AG04449 (cell line): Measurements from ENCODE around the gene INTS2.

Experiments
- CTCF ChIA-PET: fragments of 350-600 bp; formaldehyde crosslinking; extraction: SDS; loops from one replicate; lab custom pipeline; 2021; ENCODE audit warnings: antibody characterized with exemption; lab: Yijun Ruan, JAX
- POLR2A ChIA-PET: fragments of 400-600, 350-600 bp; formaldehyde crosslinking; extraction: SDS; loops from one replicate; lab custom pipeline; 2020; ENCODE audit warnings: antibody characterized with exemption, inconsistent platforms; lab: Yijun Ruan, JAX
- DNase-seq: peaks from one replicate; pipeline ENCODE4 v3.0.0-alpha.2; 2010; ENCODE audit warnings: low read depth, low spot score
- H3K4me3 ChIP-seq: 2 replicates; pipeline ENCODE4 v1.5.1; 2011; ENCODE audit warnings: low read depth, mild to moderate bottlenecking, control low read depth, low read length
- CTCF ChIP-seq: IDR thresholded peaks from one replicate; pipeline ENCODE4 v1.5.1; 2011; ENCODE audit warnings: mild to moderate bottlenecking, moderate library complexity, low read length, control low read depth, inconsistent platforms; ENCODE audit not compliant: insufficient read depth; ENCODE audit errors: missing control alignments

The INTS2 gene

GRCh38 chr17:61875285-61875684, 52.5 kb downstream of the INTS2 start:
- no peak for TF ChIP-seq CTCF
- CTCF ChIA-PET: interaction anchor here (1.7 kb wide), 1 partner anchor 9 kb away, joined by 3 read pairs; no protein-coding TSS in a partner anchor
- no peak for DNase-seq
- POLR2A ChIA-PET: no interaction called here
- no peak overlapping the region for H3K4me3 ChIP-seq

- TF ChIP-seq CTCF: no peak
- POLR2A ChIA-PET: no interaction called here
- CTCF ChIA-PET: interaction anchor here (1.6 to 1.7 kb wide), 2 partner anchors 11 to 38 kb away, joined by 3 to 5 read pairs; no protein-coding TSS in a partner anchor
- no peak overlapping the region for H3K4me3 ChIP-seq
- no peak for DNase-seq
Observed at GRCh38 chr17:61874075-61874474, 53.7 kb downstream of the INTS2 start.

- TF ChIP-seq CTCF: no peak
- CTCF ChIA-PET: interaction anchor here (1.8 kb wide), 1 partner anchor 9 kb away, joined by 8 read pairs; the partner anchor contains the start of gene BRIP1
- POLR2A ChIA-PET: no interaction called here
Observed at GRCh38 chr17:61872099-61872498, 55.7 kb downstream of the INTS2 start.

GRCh38 chr17:61869138-61869537, 58.6 kb downstream of the INTS2 start:
- no peak overlapping the region for H3K4me3 ChIP-seq
- no peak for TF ChIP-seq CTCF
- POLR2A ChIA-PET: no interaction called here
- CTCF ChIA-PET: no interaction called here
- no peak for DNase-seq

More at GRCh38 chr17:61872099-61872498, 55.7 kb downstream of the INTS2 start:
- no peak overlapping the region for H3K4me3 ChIP-seq
- no peak for DNase-seq

GRCh38 chr17:61868074-61868473, 59.7 kb downstream of the INTS2 start:
- POLR2A ChIA-PET: no interaction called here

GRCh38 chr17:61867033-61867432, 60.7 kb downstream of the INTS2 start:
- no peak for TF ChIP-seq CTCF
- DNase-seq: no peak
- POLR2A ChIA-PET: no interaction called here
- H3K4me3 ChIP-seq: no peak overlapping the region
- CTCF ChIA-PET: interaction anchor here (1.4 kb wide), 1 partner anchor 232 kb away, joined by 5 read pairs; no protein-coding TSS in a partner anchor

More at GRCh38 chr17:61868074-61868473, 59.7 kb downstream of the INTS2 start:
- CTCF ChIA-PET: no interaction called here
- TF ChIP-seq CTCF: no peak
- H3K4me3 ChIP-seq: no peak overlapping the region
- no peak for DNase-seq
